H9 (cell line): Measurements from ENCODE around the gene EXOC3L4. TPM values are rescaled to one million over a fixed set of nuclear protein-coding genes. Genes with fewer than 3 reads are reported as not detected.

Experiments
- DNase-seq: peaks from one replicate; pipeline ENCODE4 v3.0.0-alpha.2; 2017
- H2AFZ ChIP-seq: one replicate; pipeline ENCODE4 v1.6.1; 2013; ENCODE audit warnings: mild to moderate bottlenecking, low read length, control low read depth, moderate library complexity
- H2AK5ac ChIP-seq: 2 replicates; pipeline ENCODE4 v1.6.1; 2013; ENCODE audit warnings: low read length, control low read depth, mixed read lengths; ENCODE audit not compliant: insufficient read length
- H2BK120ac ChIP-seq: one replicate; pipeline ENCODE4 v1.6.1; 2013; ENCODE audit warnings: low read depth, mild to moderate bottlenecking, low read length, control low read depth, inconsistent platforms; ENCODE audit not compliant: poor library complexity, severe bottlenecking
- H2BK12ac ChIP-seq: 2 replicates; pipeline ENCODE4 v1.6.1; 2013; ENCODE audit warnings: low read length, control low read depth, mixed read lengths, low read depth; ENCODE audit not compliant: insufficient read length
- H2BK15ac ChIP-seq: 2 replicates; pipeline ENCODE4 v1.6.1; 2013; ENCODE audit warnings: low read depth, low read length, control low read depth
- H2BK20ac ChIP-seq: one replicate; pipeline ENCODE4 v1.6.1; 2013; ENCODE audit warnings: low read depth, mild to moderate bottlenecking, low read length, control low read depth, inconsistent platforms; ENCODE audit not compliant: poor library complexity, severe bottlenecking
- H2BK5ac ChIP-seq: 2 replicates; pipeline ENCODE4 v1.6.1; 2013; ENCODE audit warnings: low read length, control low read depth, mixed read lengths; ENCODE audit not compliant: insufficient read length
- H3K14ac ChIP-seq: 2 replicates; pipeline ENCODE4 v1.6.1; 2013; ENCODE audit warnings: low read length, control low read depth; ENCODE audit not compliant: insufficient read depth
- H3K18ac ChIP-seq: 2 replicates; pipeline ENCODE4 v1.6.1; 2013; ENCODE audit warnings: low read depth, mild to moderate bottlenecking, mixed read lengths, low read length, control low read depth; ENCODE audit not compliant: insufficient read length
- H3K23ac ChIP-seq: 2 replicates; pipeline ENCODE4 v1.6.1; 2013; ENCODE audit warnings: low read length, control low read depth, mixed read lengths, low read depth; ENCODE audit not compliant: insufficient read length
- H3K23me2 ChIP-seq: 2 replicates; pipeline ENCODE4 v1.6.1; 2013; ENCODE audit warnings: low read depth, mild to moderate bottlenecking, mixed read lengths, low read length, control low read depth; ENCODE audit not compliant: insufficient read length, poor library complexity, severe bottlenecking
- H3K27ac ChIP-seq: 2 replicates; pipeline ENCODE4 v1.5.1; 2013; ENCODE audit warnings: low read length, control low read depth, mixed read lengths, low read depth; ENCODE audit not compliant: insufficient read length
- H3K27me3 ChIP-seq: 2 replicates; pipeline ENCODE4 v1.6.1; 2013; ENCODE audit warnings: low read length, control low read depth, inconsistent platforms; ENCODE audit not compliant: insufficient read depth
- H3K4ac ChIP-seq: 2 replicates; pipeline ENCODE4 v1.6.1; 2013; ENCODE audit warnings: low read depth, mild to moderate bottlenecking, control low read depth, inconsistent platforms, low read length, moderate library complexity
- H3K4me1 ChIP-seq: 2 replicates; pipeline ENCODE4 v1.6.1; 2013; ENCODE audit warnings: low read length, control low read depth, inconsistent platforms; ENCODE audit not compliant: insufficient read depth
- H3K4me2 ChIP-seq: 2 replicates; pipeline ENCODE4 v1.6.1; 2013; ENCODE audit warnings: low read length, control low read depth, mixed read lengths; ENCODE audit not compliant: insufficient read length, insufficient read depth
- H3K56ac ChIP-seq: 2 replicates; pipeline ENCODE4 v1.6.1; 2013; ENCODE audit warnings: low read depth, mild to moderate bottlenecking, mixed read lengths, low read length, control low read depth; ENCODE audit not compliant: insufficient read length
- H3K79me1 ChIP-seq: 2 replicates; pipeline ENCODE4 v1.6.1; 2013; ENCODE audit warnings: low read depth, mild to moderate bottlenecking, moderate library complexity, low read length, control low read depth, inconsistent platforms; ENCODE audit not compliant: insufficient read depth, poor library complexity, severe bottlenecking
- H3K79me2 ChIP-seq: 2 replicates; pipeline ENCODE4 v1.6.1; 2013; ENCODE audit warnings: low read length, control low read depth, inconsistent platforms; ENCODE audit not compliant: insufficient read depth
- H3K9ac ChIP-seq: 2 replicates; pipeline ENCODE4 v1.6.1; 2013; ENCODE audit warnings: low read length, control low read depth, mixed read lengths; ENCODE audit not compliant: insufficient read length; ENCODE audit errors: extremely low read depth
- H3K9me3 ChIP-seq: one replicate; pipeline ENCODE4 v1.6.1; 2013; ENCODE audit warnings: low read depth, low read length, inconsistent platforms; ENCODE audit not compliant: control insufficient read depth
- H3T11ph ChIP-seq: one replicate; pipeline ENCODE4 v1.6.1; 2013; ENCODE audit warnings: mild to moderate bottlenecking, low read length, control low read depth, inconsistent platforms
- H4K20me1 ChIP-seq: one replicate; pipeline ENCODE4 v1.6.1; 2013; ENCODE audit not compliant: control insufficient read depth, insufficient read length, insufficient read depth
- H4K5ac ChIP-seq: 2 replicates; pipeline ENCODE4 v1.6.1; 2013; ENCODE audit warnings: low read depth, mild to moderate bottlenecking, mixed read lengths, low read length, control low read depth; ENCODE audit not compliant: insufficient read length
- H4K8ac ChIP-seq: replicated peaks from 2 replicates; pipeline ENCODE4 v1.6.1; 2013; ENCODE audit warnings: low read length, control low read depth, mixed read lengths, low read depth; ENCODE audit not compliant: insufficient read length
- H4K91ac ChIP-seq: 2 replicates; pipeline ENCODE4 v1.6.1; 2013; ENCODE audit warnings: low read depth, mild to moderate bottlenecking, moderate library complexity, mixed read lengths, low read length, control low read depth; ENCODE audit not compliant: insufficient read length
- H3K27ac Mint-ChIP-seq, 3 experiments: 2 replicates in 2 of 3; 3 replicates in 1 of 3; pipeline ENCODE4 v1.8.0; 2020 to 2021; ENCODE audit warnings: mixed read lengths in 3 of 3, mild to moderate bottlenecking in 1 of 3, moderate library complexity in 1 of 3
- H3K27me3 Mint-ChIP-seq: 2 replicates; pipeline ENCODE4 v1.8.0; 2021; ENCODE audit warnings: low read depth, mild to moderate bottlenecking, moderate library complexity, mixed read lengths
- H3K36me3 Mint-ChIP-seq, 3 experiments: 2 replicates in 2 of 3; 3 replicates in 1 of 3; pipeline ENCODE4 v1.8.0; 2020 to 2021; ENCODE audit warnings: low read depth in 3 of 3, mixed read lengths in 3 of 3; ENCODE audit not compliant: insufficient read depth in 1 of 3
- H3K4me1 Mint-ChIP-seq, 2 experiments: 2 replicates each; pipeline ENCODE4 v1.8.0; 2020; ENCODE audit warnings: mixed read lengths in 2 of 2
- H3K4me3 Mint-ChIP-seq, 2 experiments: 2 replicates in 1 of 2; 3 replicates in 1 of 2; pipeline ENCODE4 v1.8.0; 2020 to 2021; ENCODE audit warnings: mild to moderate bottlenecking in 2 of 2, mixed read lengths in 2 of 2, moderate library complexity in 1 of 2
- H3K9me3 Mint-ChIP-seq, 2 experiments: 2 replicates in 1 of 2; 3 replicates in 1 of 2; pipeline ENCODE4 v1.8.0; 2020; ENCODE audit warnings: mild to moderate bottlenecking in 2 of 2, mixed read lengths in 2 of 2, moderate library complexity in 1 of 2
- CTCF ChIP-seq: fragments of 200-600 bp; sonication (generic); conservative IDR thresholded peaks from 3 replicates; pipeline ENCODE4 v1.8.0; 2021; ENCODE audit warnings: antibody characterized with exemption, mild to moderate bottlenecking
- WGBS: extraction: QIAGEN DNeasy Blood & Tissue Kit; methylation state at CpG from one replicate; pipeline ENCODE4 v1.1.7; 2013; ENCODE audit warnings: missing lambda C conversion rate, low lambda C conversion rate, mixed read lengths; ENCODE audit not compliant: insufficient read length; ENCODE audit errors: extremely low coverage; 5-methylcytosine and 5-hydroxymethylcytosine counted together
- total RNA-seq: library from RNA; stranded (reverse); gene quantifications from 2 replicates; pipeline ENCODE4 v1.2.1, GENCODE V29; 2021

The EXOC3L4 gene
- total RNA-seq, 1 experiment from 2014 or later: 0.42 TPM

GRCh38 chr14:103099733-103100280, 5.3 kb downstream of the EXOC3L4 start:
- Histone ChIP-seq H2AK5ac (no peak overlapping the region), H3K23ac (no peak overlapping the region), H2BK120ac (no peak overlapping the region), H3K9me3 (no peaks in the 10 kb centered on the region), H2BK20ac (no peak overlapping the region), H4K91ac (no peak overlapping the region), H3K14ac (no peak overlapping the region), H3K4ac (no peak overlapping the region), H3K4me1 (no peaks in the 10 kb centered on the region; the same call in 1 of the 2 replicates), H2AFZ (no peak overlapping the region), H3K9ac (no peak overlapping the region), H4K5ac (no peak overlapping the region), H3K27me3 (no peaks in the 10 kb centered on the region), H3K27ac (no peak overlapping the region), H3T11ph (no peak overlapping the region), H3K79me1 (no peaks in the 10 kb centered on the region), H3K18ac (no peak overlapping the region), H2BK12ac (no peak overlapping the region), H3K4me2 (no peak overlapping the region), H2BK5ac (no peak overlapping the region), H4K8ac (no peak overlapping the region), H3K23me2 (no peaks in the 10 kb centered on the region), H4K20me1 (no peaks in the 10 kb centered on the region), H3K56ac (no peak overlapping the region), H2BK15ac (no peak overlapping the region), H3K79me2 (no peaks in the 10 kb centered on the region)
- no CpG with 5 or more reads among the region's 8 CpGs for WGBS
- Mint-ChIP-seq H3K9me3 (no peaks in the 10 kb centered on the region), H3K27me3 (peaks cover 29% of the 10 kb centered on the region), H3K4me1 (peaks cover 17 to 39% of the 10 kb centered on the region in 2 experiments), H3K4me3 (no peak overlapping the region), H3K36me3 (no peaks in the 10 kb centered on the region; a peak in 1 of 7 replicates), H3K27ac (no peak overlapping the region; a peak in 1 of 7 replicates)
- DNase-seq: no peak
- no peak for TF ChIP-seq CTCF
